Body of pancreas (tissue), 4 donors: Measurements from ENCODE around the gene KRT38.

Source experiments
- POLR2A ChIP-seq, 3 donors: fragments of 450-650 bp; IDR thresholded peaks; one replicate each; pipeline ENCODE4 v1.6.1; 2016; ENCODE audit warnings: antibody characterized with exemption in 3 of 3, mild to moderate bottlenecking in 2 of 3
- TF ChIP-seq, protein P1 (sequence below), 7 experiments: fragments of 450-650 bp in 4 of 7; fragments of 200-600 bp in 3 of 7; sonication (generic) in 3 of 7; IDR thresholded peaks; one replicate each; pipeline ENCODE4 v1.5.1; 2016 to 2019; ENCODE audit warnings: antibody characterized with exemption in 7 of 7

DNA sequence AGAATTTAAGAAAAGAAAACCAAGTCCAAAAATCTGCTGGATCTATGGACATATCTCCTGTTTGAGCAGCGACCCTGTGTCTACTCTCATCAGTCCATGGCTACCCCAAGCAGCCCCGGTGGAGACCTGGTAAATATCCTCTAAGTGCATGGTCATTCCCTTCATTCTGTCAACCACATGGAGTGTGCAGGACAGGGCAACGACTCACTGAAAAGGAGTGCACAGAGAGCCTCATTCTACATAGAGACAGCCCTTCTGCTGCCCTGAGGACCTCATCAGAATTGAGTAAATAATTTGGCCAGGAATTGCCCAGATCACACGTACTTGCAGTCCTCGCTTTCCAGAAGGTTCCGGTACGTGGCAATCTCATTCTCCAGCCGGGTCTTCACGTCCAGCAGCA lies 3.0 kb downstream of the KRT38 start:
- TF ChIP-seq, protein P1, sequence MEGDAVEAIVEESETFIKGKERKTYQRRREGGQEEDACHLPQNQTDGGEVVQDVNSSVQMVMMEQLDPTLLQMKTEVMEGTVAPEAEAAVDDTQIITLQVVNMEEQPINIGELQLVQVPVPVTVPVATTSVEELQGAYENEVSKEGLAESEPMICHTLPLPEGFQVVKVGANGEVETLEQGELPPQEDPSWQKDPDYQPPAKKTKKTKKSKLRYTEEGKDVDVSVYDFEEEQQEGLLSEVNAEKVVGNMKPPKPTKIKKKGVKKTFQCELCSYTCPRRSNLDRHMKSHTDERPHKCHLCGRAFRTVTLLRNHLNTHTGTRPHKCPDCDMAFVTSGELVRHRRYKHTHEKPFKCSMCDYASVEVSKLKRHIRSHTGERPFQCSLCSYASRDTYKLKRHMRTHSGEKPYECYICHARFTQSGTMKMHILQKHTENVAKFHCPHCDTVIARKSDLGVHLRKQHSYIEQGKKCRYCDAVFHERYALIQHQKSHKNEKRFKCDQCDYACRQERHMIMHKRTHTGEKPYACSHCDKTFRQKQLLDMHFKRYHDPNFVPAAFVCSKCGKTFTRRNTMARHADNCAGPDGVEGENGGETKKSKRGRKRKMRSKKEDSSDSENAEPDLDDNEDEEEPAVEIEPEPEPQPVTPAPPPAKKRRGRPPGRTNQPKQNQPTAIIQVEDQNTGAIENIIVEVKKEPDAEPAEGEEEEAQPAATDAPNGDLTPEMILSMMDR (IDR thresholded peaks at IDR 0.05) = no peak
- TF ChIP-seq POLR2A (IDR thresholded peaks at IDR 0.05) = no peak
